ENCODE measurements around the gene CORO6.

Gene CORO6

DNA sequence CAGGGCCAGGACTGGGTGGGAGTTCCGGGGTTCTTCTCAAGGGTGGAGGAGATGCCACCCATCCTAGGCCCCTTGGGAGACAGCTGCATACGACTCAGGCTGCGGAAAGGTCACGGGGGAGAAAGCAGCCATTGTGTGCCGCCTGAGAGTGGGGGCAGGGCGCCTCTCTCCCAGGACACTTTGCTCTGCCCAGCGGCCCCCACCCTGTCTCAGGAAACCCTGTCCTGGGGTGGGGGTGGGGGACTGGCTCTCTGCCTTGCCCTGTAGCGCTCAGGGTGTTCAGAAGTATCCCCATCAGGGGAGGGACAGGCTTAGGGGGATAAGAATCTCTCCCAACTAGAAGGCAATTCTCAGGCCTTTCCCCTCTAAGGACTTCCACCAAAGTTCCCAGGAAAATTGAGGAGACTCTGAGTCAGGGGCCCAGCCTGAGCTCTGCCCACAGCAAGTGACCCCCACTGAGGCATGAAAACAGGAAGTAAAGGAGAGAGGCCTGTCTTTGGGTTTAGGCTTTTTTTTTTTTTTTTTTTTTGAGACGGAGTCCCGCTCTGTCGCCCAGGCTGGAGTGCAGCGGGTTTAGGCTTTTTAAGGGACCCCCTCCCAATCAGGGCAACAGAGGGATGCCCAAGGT lies 38.1 kb downstream of the CORO6 start:
- DNase-seq (ENCODE audit: low spot score) (no peak), ATAC-seq (ENCODE audit: low read depth) (no peak)
- H3K27ac ChIP-seq (ENCODE audit: poor library complexity, severe bottlenecking), result peak overlapping the region; percentile 80
- no peaks in the 10 kb centered on the region for H3K27me3 ChIP-seq (ENCODE audit: insufficient read depth, poor library complexity, severe bottlenecking)
- TF ChIP-seq CTCF (IDR thresholded peaks at IDR 0.05; ENCODE audit: poor library complexity, severe bottlenecking), result no peak
- H3K4me3 ChIP-seq (ENCODE audit: severe bottlenecking), result no peak overlapping the region
- peaks cover 53% of the 10 kb centered on the region for H3K4me1 ChIP-seq (ENCODE audit: insufficient read depth, poor library complexity, severe bottlenecking)
- peaks cover 37% of the 10 kb centered on the region for H3K36me3 ChIP-seq (ENCODE audit: low read depth)
- peaks cover 4% of the 10 kb centered on the region for H3K9me3 ChIP-seq (ENCODE audit: severe bottlenecking)

GRCh38 chr17:29583324-29584248 lies 39.1 kb downstream of the CORO6 start:
- peak; percentile 96 for DNase-seq (ENCODE audit: low spot score)
- peak overlapping the region; percentile 80 for H3K27ac ChIP-seq (ENCODE audit: poor library complexity, severe bottlenecking)
- no peak overlapping the region for H3K4me3 ChIP-seq (ENCODE audit: severe bottlenecking)
- H3K36me3 ChIP-seq (ENCODE audit: low read depth), result peaks cover 47% of the 10 kb centered on the region
- peak; percentile 66 for ATAC-seq (ENCODE audit: low read depth)
- H3K9me3 ChIP-seq (ENCODE audit: severe bottlenecking), result peaks cover 4% of the 10 kb centered on the region
- no peaks in the 10 kb centered on the region for H3K27me3 ChIP-seq (ENCODE audit: insufficient read depth, poor library complexity, severe bottlenecking)
- TF ChIP-seq CTCF (IDR thresholded peaks at IDR 0.05; ENCODE audit: poor library complexity, severe bottlenecking), result no peak
- peaks cover 53% of the 10 kb centered on the region for H3K4me1 ChIP-seq (ENCODE audit: insufficient read depth, poor library complexity, severe bottlenecking)

DNA sequence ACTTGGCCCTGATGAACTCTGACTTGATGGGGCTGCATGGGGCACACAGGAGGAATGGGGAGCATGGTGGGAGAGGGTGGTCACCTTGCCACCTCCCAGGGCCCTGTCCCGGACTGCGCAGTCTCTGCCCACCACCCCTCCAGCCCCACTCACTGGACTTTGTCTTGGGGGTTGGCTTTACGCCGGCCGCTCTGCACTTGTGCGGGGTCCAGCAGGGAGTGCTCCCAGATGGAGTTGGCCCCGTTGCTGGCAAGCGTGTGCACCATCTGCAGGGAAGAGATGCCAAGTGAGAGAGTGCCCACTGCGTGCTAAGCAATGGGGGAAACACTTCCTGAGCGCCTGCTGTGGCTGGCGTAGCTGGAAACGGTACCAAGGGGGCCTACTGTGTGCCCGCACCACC lies 39.9 kb downstream of the CORO6 start:
- Histone ChIP-seq H3K9me3 (ENCODE audit: severe bottlenecking) (peaks cover 4% of the 10 kb centered on the region), H3K36me3 (ENCODE audit: low read depth) (peaks cover 55% of the 10 kb centered on the region), H3K27ac (ENCODE audit: poor library complexity, severe bottlenecking) (peak overlapping the region; percentile 80), H3K4me3 (ENCODE audit: severe bottlenecking) (no peak overlapping the region), H3K4me1 (ENCODE audit: insufficient read depth, poor library complexity, severe bottlenecking) (peaks cover 50% of the 10 kb centered on the region), H3K27me3 (ENCODE audit: insufficient read depth, poor library complexity, severe bottlenecking) (no peaks in the 10 kb centered on the region)
- DNase-seq (ENCODE audit: low spot score), result no peak
- ATAC-seq (ENCODE audit: low read depth), result no peak
- TF ChIP-seq CTCF (IDR thresholded peaks at IDR 0.05; ENCODE audit: poor library complexity, severe bottlenecking), result no peak

GRCh38 chr17:29582254-29582765 lies 40.4 kb downstream of the CORO6 start:
- Histone ChIP-seq H3K9me3 (ENCODE audit: severe bottlenecking) (peaks cover 4% of the 10 kb centered on the region), H3K4me3 (ENCODE audit: severe bottlenecking) (no peak overlapping the region), H3K4me1 (ENCODE audit: insufficient read depth, poor library complexity, severe bottlenecking) (peaks cover 46% of the 10 kb centered on the region), H3K27ac (ENCODE audit: poor library complexity, severe bottlenecking) (peak overlapping the region; percentile 80), H3K27me3 (ENCODE audit: insufficient read depth, poor library complexity, severe bottlenecking) (no peaks in the 10 kb centered on the region), H3K36me3 (ENCODE audit: low read depth) (peaks cover 59% of the 10 kb centered on the region)
- ATAC-seq (ENCODE audit: low read depth) (no peak), DNase-seq (ENCODE audit: low spot score) (no peak)
- TF ChIP-seq CTCF (IDR thresholded peaks at IDR 0.05; ENCODE audit: poor library complexity, severe bottlenecking), result no peak
